ENCODE results near the gene ATP8A2.

Gene ATP8A2

GRCh38 chr13:25859528-25859927, 487.8 kb downstream of the ATP8A2 start:
- H3K9me3 ChIP-seq (ENCODE audit: insufficient read depth, low read length): no peaks in the 10 kb centered on the region
- no peak overlapping the region for H3K4me3 ChIP-seq (ENCODE audit: insufficient read length, low read depth)
- H3K9ac ChIP-seq (ENCODE audit: insufficient read length, low read depth): no peak overlapping the region
- no peaks in the 10 kb centered on the region for H3K36me3 ChIP-seq (ENCODE audit: insufficient read depth, insufficient read length, low read length)
- no peak for DNase-seq (ENCODE audit: low read depth, low spot score)
- no peaks in the 10 kb centered on the region for H3K27me3 ChIP-seq (ENCODE audit: insufficient read depth, insufficient read length)
- TF ChIP-seq YY1 (IDR thresholded peaks at IDR 0.05; ENCODE audit: insufficient read depth, insufficient read length): no peak
- no peak for TF ChIP-seq SUZ12 (IDR thresholded peaks at IDR 0.05; ENCODE audit: extremely low read depth, insufficient read depth, insufficient read length)
- no peaks in the 10 kb centered on the region for H3K4me1 ChIP-seq (ENCODE audit: insufficient read depth, insufficient read length)

- H3K9me3 ChIP-seq (ENCODE audit: insufficient read depth, low read length): no peaks in the 10 kb centered on the region
- TF ChIP-seq ZNF274 (IDR thresholded peaks at IDR 0.05; ENCODE audit: low read depth, low read length): no peak
- no peak for TF ChIP-seq YY1 (IDR thresholded peaks at IDR 0.05; ENCODE audit: insufficient read depth, insufficient read length)
- no peak for TF ChIP-seq SUZ12 (IDR thresholded peaks at IDR 0.05; ENCODE audit: extremely low read depth, insufficient read depth, insufficient read length)
- no peak for DNase-seq (ENCODE audit: low read depth, low spot score)
- no peaks in the 10 kb centered on the region for H3K4me1 ChIP-seq (ENCODE audit: insufficient read depth, insufficient read length)
- no peaks in the 10 kb centered on the region for H3K36me3 ChIP-seq (ENCODE audit: insufficient read depth, insufficient read length, low read length)
- H3K4me3 ChIP-seq (ENCODE audit: insufficient read length, low read depth): no peak overlapping the region
- H3K27me3 ChIP-seq (ENCODE audit: insufficient read depth, insufficient read length): no peaks in the 10 kb centered on the region
- no peak overlapping the region for H3K9ac ChIP-seq (ENCODE audit: insufficient read length, low read depth)
These were observed 488.5 kb downstream of the ATP8A2 start for GRCh38 chr13:25860265-25860664.

- Histone ChIP-seq H3K36me3 (ENCODE audit: insufficient read depth, insufficient read length, low read length) (no peaks in the 10 kb centered on the region), H3K27me3 (ENCODE audit: insufficient read depth, insufficient read length) (no peaks in the 10 kb centered on the region), H3K9ac (ENCODE audit: insufficient read length, low read depth) (no peak overlapping the region), H3K4me1 (ENCODE audit: insufficient read depth, insufficient read length) (no peaks in the 10 kb centered on the region), H3K9me3 (ENCODE audit: insufficient read depth, low read length) (no peaks in the 10 kb centered on the region), H3K4me3 (ENCODE audit: insufficient read length, low read depth) (no peak overlapping the region)
- TF ChIP-seq SUZ12 (IDR thresholded peaks at IDR 0.05; ENCODE audit: extremely low read depth, insufficient read depth, insufficient read length) (no peak), YY1 (IDR thresholded peaks at IDR 0.05; ENCODE audit: insufficient read depth, insufficient read length) (no peak), ZNF274 (IDR thresholded peaks at IDR 0.05; ENCODE audit: low read depth, low read length) (no peak)
- no peak for DNase-seq (ENCODE audit: low read depth, low spot score)
These were observed 489.1 kb downstream of the ATP8A2 start for GRCh38 chr13:25860862-25861261.

GRCh38 chr13:25862156-25862555, 490.4 kb downstream of the ATP8A2 start:
- Histone ChIP-seq H3K27me3 (ENCODE audit: insufficient read depth, insufficient read length) (no peaks in the 10 kb centered on the region), H3K36me3 (ENCODE audit: insufficient read depth, insufficient read length, low read length) (no peaks in the 10 kb centered on the region), H3K4me3 (ENCODE audit: insufficient read length, low read depth) (no peak overlapping the region), H3K9ac (ENCODE audit: insufficient read length, low read depth) (no peak overlapping the region), H3K9me3 (ENCODE audit: insufficient read depth, low read length) (no peaks in the 10 kb centered on the region), H3K4me1 (ENCODE audit: insufficient read depth, insufficient read length) (no peaks in the 10 kb centered on the region)
- TF ChIP-seq YY1 (IDR thresholded peaks at IDR 0.05; ENCODE audit: insufficient read depth, insufficient read length) (no peak), SUZ12 (IDR thresholded peaks at IDR 0.05; ENCODE audit: extremely low read depth, insufficient read depth, insufficient read length) (no peak), ZNF274 (IDR thresholded peaks at IDR 0.05; ENCODE audit: low read depth, low read length) (no peak)
- no peak for DNase-seq (ENCODE audit: low read depth, low spot score)

- H3K4me3 ChIP-seq (ENCODE audit: insufficient read length, low read depth): no peak overlapping the region
- no peaks in the 10 kb centered on the region for H3K9me3 ChIP-seq (ENCODE audit: insufficient read depth, low read length)
- no peaks in the 10 kb centered on the region for H3K4me1 ChIP-seq (ENCODE audit: insufficient read depth, insufficient read length)
- no peaks in the 10 kb centered on the region for H3K36me3 ChIP-seq (ENCODE audit: insufficient read depth, insufficient read length, low read length)
- no peaks in the 10 kb centered on the region for H3K27me3 ChIP-seq (ENCODE audit: insufficient read depth, insufficient read length)
- TF ChIP-seq SUZ12 (IDR thresholded peaks at IDR 0.05; ENCODE audit: extremely low read depth, insufficient read depth, insufficient read length): no peak
- no peak for TF ChIP-seq YY1 (IDR thresholded peaks at IDR 0.05; ENCODE audit: insufficient read depth, insufficient read length)
- no peak for TF ChIP-seq ZNF274 (IDR thresholded peaks at IDR 0.05; ENCODE audit: low read depth, low read length)
- no peak overlapping the region for H3K9ac ChIP-seq (ENCODE audit: insufficient read length, low read depth)
- no peak for DNase-seq (ENCODE audit: low read depth, low spot score)
These were observed 492.3 kb downstream of the ATP8A2 start for GRCh38 chr13:25864116-25864515.

GRCh38 chr13:25864936-25865335, 493.2 kb downstream of the ATP8A2 start:
- Histone ChIP-seq H3K36me3 (ENCODE audit: insufficient read depth, insufficient read length, low read length) (no peaks in the 10 kb centered on the region), H3K27me3 (ENCODE audit: insufficient read depth, insufficient read length) (no peaks in the 10 kb centered on the region), H3K4me1 (ENCODE audit: insufficient read depth, insufficient read length) (peaks cover under 1% of the 10 kb centered on the region), H3K9me3 (ENCODE audit: insufficient read depth, low read length) (no peaks in the 10 kb centered on the region), H3K4me3 (ENCODE audit: insufficient read length, low read depth) (no peak overlapping the region), H3K9ac (ENCODE audit: insufficient read length, low read depth) (no peak overlapping the region)
- no peak for TF ChIP-seq YY1 (IDR thresholded peaks at IDR 0.05; ENCODE audit: insufficient read depth, insufficient read length)
- TF ChIP-seq SUZ12 (IDR thresholded peaks at IDR 0.05; ENCODE audit: extremely low read depth, insufficient read depth, insufficient read length): no peak
- no peak for TF ChIP-seq ZNF274 (IDR thresholded peaks at IDR 0.05; ENCODE audit: low read depth, low read length)
- DNase-seq (ENCODE audit: low read depth, low spot score): no peak

GRCh38 chr13:25865391-25865790, 493.6 kb downstream of the ATP8A2 start:
- H3K27me3 ChIP-seq (ENCODE audit: insufficient read depth, insufficient read length): no peaks in the 10 kb centered on the region

More at GRCh38 chr13:25865391-25865790, 493.6 kb downstream of the ATP8A2 start:
- no peak overlapping the region for H3K4me3 ChIP-seq (ENCODE audit: insufficient read length, low read depth)
- no peaks in the 10 kb centered on the region for H3K36me3 ChIP-seq (ENCODE audit: insufficient read depth, insufficient read length, low read length)
- TF ChIP-seq YY1 (IDR thresholded peaks at IDR 0.05; ENCODE audit: insufficient read depth, insufficient read length) (no peak), ZNF274 (IDR thresholded peaks at IDR 0.05; ENCODE audit: low read depth, low read length) (no peak), SUZ12 (IDR thresholded peaks at IDR 0.05; ENCODE audit: extremely low read depth, insufficient read depth, insufficient read length) (no peak)
- H3K4me1 ChIP-seq (ENCODE audit: insufficient read depth, insufficient read length): peaks cover 2% of the 10 kb centered on the region
- no peak overlapping the region for H3K9ac ChIP-seq (ENCODE audit: insufficient read length, low read depth)
- no peak for DNase-seq (ENCODE audit: low read depth, low spot score)
- H3K9me3 ChIP-seq (ENCODE audit: insufficient read depth, low read length): no peaks in the 10 kb centered on the region

Data from NT2/D1 (cell line).